GM21360 (cell line): Measurements from ENCODE around the gene AFF3.
"Not testable (repeated sequence)": the region's sequence is repeated elsewhere in the genome, so short reads cannot be mapped to it uniquely, and the experiment has no call there.

Source experiments
- ATAC-seq: cut with Tn5 transposase; IDR thresholded peaks from one replicate; pipeline ENCODE4 v1.9.1; 2021; ENCODE audit warnings: mild to moderate bottlenecking, moderate library complexity; ENCODE audit not compliant: unreplicated experiment

The AFF3 gene

DNA sequence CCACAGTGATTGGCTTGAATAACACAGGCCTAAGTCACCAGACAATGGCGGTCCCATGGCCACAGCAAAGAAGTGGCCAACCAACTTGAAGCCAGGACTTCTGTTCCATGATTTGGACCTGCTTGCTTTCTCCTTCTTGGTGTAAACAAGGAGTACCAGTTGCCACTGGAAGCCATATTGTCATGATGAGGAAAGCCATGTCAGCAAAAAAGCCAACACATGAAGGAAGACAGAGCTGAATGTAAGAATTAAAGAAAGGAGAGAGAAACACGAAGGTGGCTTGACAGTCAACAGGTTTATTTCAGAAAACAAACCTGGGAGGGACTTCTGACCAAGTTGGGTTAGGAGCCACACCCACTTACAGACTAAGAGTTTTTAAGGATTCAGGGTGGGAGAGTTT lies 620.2 kb downstream of the AFF3 start:
- no peak for ATAC-seq

DNA sequence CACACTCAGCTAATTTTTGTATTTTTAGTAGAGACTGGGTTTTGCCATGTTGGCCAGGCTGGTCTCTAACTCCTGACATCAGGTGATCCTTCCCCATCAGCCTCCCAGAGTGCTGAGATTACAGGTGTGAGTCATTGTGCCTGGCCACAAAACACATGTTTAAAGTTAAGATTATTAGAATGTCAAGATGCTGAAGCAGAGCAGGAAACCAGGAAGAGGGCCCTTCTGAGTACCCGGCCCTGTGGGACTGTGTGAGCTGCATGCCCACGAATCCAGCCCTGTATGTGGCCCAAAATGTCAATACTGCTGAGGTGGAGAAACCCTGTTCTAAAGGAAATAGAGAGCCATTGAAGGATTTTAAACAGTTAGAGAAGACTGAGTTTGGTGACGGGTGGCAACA lies 621.6 kb downstream of the AFF3 start:
- ATAC-seq, result no peak

DNA sequence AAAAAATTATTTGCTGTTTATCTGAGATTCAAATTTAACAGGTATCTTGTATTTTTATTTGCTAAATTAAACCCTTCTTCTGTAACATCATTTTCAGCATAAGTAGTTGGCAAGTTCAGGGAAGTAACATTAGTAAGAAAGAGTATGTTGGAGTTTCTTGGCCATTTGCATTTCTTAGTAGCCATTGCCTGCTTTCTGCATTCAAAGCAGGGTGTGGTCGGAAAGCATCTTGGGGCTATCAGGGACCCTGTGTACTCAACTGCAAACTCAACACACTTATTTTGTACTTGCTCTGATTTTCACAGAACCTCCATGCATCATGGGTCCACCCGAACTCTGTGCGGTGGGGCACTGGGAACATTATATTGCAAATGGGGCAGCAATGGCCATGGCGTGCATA lies 622.2 kb downstream of the AFF3 start:
- no peak for ATAC-seq

DNA sequence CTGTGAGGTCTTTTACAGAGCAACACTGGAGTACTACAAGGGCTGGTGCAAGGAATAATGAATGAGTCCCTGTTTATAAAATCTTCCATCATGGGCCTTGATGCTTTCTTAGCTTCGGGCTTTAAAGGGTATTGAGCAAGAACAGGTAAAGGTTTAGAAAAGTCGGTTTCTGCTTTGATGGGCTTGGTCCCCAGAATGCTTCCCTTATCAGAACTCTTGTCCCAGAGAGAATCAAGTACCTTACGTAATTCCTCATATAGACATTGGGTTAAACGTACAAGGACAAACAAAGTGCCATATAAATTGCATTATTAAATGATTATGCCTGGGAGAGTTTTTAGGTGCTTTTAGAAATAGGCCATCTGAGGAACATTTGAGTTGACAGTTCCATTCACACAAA lies 628.0 kb downstream of the AFF3 start:
- no peak for ATAC-seq

DNA sequence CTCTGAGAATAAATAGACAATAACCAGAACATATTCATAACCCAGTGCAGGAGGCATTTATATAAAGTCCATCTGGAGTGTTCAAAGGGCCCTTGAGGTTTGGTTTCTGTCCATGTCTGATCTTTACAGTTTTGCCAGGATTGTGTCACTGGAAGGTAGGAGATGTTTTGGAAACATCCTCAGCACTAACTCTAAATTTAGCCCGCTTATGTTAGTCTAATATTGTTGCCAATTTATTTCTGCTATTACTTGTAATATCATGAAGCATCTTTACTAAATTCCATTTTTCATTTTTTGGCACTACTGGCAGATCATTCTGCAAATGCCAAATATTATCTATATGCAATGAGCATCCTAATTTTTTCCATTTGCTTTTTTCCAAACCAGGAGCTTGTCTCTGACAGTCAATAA lies 630.2 kb downstream of the AFF3 start:
- ATAC-seq, result no peak

DNA sequence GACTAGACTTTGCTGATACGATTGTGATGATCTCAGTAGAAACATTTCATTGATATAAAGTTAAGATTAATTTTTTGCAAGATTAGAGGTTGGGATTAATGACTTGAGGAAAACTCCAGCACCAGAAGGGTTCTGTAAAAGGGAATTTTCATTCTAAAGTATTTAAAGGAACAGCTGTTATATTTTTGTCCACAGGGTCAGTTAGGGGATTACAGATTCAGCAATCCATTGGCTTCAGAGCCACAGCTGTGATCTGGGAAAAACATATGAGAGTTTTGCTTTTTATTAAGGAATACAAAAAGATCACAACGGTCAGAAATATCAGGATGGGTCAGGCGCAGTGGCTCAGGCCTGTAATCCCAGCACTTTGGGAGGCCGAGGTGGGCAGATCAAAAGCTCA lies 633.0 kb downstream of the AFF3 start:
- no peak for ATAC-seq

DNA sequence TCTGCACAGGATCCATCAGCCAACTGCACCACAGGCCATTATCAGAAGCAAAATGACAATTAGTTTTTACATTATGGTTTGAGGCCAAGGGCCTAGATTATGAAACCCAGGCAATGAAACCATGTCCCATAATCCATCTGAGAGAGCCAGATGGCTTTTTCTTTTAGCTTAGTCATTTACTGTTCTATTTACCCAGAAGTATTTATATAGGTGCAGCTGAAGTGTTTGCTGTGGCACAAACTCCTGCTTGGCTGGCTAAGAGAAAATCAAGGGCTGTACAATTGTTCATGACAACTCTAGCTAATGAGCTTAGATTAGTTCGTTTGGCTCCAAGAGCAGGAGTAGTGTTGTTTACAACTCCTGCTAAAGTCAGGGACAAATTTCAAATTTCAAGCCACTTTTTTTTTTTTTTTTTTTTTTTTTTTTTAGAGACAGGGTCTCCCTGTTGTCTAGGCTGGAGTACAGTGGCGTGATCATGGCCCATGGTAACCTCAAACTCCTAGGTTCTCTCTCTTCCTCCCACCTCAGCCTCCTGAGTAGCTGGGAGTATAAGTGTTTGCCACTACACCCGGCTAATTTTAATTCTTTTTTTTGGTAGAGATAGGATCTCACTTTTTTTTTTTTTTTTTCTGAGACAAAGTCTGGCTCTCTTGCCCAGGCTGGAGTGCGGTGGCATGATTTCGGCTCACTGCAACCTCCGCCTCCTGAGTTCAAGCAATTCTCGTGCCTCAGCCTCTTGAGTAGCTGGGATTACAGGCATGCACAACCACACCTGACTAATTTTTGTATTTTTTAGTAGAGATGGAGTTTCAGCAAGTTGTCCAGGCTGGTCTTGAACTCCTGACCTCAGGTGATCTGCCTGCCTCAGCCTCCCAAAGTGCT lies 634.2 kb downstream of the AFF3 start:
- no peak for ATAC-seq

DNA sequence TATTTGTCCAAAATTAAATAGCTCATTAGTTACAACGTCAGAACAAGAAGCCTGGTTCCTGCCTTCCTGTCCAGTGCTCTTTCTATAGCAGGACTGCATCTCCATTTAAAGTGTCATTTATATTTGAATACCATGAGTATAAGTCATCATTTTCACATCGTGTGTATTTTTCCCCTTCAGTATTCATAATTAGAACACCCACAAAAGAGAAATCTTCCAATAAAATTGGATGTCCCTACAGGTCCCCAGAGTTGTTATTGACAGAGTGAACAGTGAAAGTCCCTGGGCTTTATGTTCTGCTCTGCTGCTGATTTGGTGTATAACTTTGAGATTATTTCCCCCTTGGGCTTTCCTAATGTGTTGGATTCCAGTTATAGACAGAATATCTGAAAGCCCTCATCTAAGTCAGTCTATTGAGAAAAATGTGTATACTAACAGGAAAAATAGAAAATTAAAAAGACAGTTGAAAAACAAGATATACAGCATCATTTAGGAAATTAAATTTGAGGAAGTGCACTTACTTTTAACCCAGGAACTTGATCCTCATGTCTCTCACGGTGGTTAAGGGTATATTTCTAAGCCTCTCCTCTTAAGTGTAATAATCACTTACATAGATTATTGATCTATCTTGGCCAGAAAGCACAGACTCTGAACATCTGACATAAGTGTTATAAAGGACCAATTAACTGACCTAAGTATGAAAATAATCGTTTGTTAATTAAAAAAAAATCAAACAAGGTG lies 637.4 kb downstream of the AFF3 start:
- ATAC-seq, result no peak

DNA sequence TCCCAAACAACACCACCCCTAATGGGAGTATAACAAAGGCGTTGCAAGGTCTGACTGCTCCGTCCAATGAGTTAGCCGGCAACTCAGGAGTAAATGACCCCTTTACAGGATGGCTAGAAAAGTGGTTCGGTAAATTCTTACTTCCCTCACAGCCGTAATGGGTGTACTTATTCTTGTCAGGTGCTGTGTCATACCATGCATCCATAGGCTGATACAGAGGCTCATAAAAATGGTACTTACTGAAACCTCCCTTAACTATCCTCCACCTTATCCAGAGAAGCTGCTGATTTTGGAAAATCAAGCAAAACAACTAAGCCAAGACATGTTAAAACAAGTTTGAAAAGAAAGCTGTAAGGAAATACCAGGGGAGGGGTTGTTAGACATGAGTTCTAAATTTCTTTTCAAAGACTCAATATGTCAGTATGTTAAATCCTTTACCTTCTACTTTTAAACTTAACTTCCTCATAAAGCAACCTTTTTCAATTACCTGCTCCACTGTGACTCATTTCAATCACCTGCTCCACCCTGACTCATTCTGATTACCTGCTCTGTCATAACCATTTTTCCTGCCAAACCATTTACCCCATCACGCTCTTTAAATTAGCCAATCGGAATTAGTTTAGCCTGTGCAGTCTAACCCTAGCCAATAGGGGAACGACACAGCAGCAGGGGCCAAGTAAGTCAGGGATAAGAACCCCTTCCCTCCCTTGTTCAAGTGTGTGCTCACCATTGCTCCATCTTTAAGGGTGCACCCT lies 638.6 kb downstream of the AFF3 start:
- not testable (repeated sequence) for ATAC-seq

DNA sequence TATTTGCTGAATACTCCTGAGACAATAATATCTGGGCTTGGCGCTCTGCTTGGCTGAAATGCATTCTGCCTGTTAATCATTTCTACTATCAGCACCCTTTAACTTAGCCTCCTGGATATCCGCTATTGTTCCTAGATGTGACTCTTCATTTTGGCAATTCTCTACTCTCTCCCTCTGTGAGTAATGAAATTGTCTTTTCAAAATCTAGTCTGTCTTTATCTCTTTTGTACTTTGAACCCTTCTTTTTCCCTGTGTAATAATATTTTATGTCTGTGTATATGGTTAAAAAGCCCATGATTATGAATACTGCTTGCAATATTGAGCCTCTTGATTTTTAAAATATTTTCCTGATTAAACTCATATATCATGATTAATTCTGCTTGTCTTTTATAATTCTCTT lies 646.4 kb downstream of the AFF3 start:
- ATAC-seq, result no peak
